HG03575 (cell line): ENCODE results near the gene ACHE.
"Not testable (repeated sequence)": the region's sequence is repeated elsewhere in the genome, so short reads cannot be mapped to it uniquely, and the experiment has no call there.

ENCODE experiments used
- ATAC-seq: cut with Tn5 transposase; IDR thresholded peaks from one replicate; pipeline ENCODE4 v1.9.1; 2021; ENCODE audit not compliant: unreplicated experiment, insufficient number of reproducible peaks, low FRiP score; ENCODE audit errors: extremely low read depth

The ACHE gene

DNA sequence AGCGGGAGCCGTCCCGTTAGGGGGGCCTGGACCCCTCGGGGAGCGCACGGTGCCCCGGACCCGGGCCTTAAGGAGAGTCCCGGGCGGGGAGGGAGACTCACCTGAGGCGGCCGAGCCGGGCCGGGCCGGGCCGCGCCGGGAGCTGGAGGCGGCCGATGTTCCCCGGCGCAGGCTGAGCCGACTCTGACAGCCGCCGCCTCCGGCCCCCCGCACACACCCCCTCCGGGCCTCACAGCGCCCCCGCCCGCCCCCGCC, at the start of gene ACHE:
TSS of gene ACHE (minus strand) at position 188 of the 255 bp plus-strand sequence. CDS start 1,656 bp downstream, outside the sequence.
- ATAC-seq: no peak

DNA sequence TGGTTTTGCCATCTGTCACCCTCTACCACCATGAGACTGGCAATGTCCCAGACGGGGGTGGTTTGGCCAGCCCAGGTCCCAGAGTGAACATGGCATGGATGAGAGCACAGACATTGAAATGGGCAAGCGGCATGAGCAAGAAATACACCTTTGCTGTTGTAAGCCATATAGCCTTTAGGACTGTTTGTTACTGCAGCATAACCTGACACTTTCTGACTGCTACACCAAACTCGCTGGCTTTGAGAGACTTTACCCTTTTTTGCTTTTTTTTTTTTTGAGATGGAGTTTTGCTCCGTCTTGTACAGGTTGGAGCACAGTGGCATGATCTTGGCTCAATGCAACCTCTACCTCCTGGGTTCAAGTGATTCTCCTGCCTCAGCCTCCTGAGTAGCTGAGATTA, 48.5 kb upstream of the ACHE start:
- ATAC-seq: no peak

DNA sequence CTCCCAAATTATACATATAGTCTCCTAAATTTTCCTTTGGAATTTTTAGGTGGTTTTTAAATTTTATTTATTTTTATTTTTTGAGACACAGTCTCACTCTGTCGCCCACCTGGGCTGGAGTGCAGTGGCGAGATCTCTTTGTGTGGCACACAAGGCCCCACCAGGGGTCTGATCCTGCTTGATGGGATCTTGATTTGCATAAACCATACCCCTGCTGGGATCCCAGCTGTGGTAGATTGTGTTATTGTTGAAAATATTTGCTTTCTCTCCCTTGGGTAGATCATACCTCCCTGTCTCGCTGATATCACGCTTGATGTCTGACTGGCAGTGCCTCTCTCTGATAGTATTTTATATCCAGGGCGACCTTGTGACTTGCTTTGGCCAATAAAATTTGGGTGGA, 48.0 kb upstream of the ACHE start:
- ATAC-seq: no peak

DNA sequence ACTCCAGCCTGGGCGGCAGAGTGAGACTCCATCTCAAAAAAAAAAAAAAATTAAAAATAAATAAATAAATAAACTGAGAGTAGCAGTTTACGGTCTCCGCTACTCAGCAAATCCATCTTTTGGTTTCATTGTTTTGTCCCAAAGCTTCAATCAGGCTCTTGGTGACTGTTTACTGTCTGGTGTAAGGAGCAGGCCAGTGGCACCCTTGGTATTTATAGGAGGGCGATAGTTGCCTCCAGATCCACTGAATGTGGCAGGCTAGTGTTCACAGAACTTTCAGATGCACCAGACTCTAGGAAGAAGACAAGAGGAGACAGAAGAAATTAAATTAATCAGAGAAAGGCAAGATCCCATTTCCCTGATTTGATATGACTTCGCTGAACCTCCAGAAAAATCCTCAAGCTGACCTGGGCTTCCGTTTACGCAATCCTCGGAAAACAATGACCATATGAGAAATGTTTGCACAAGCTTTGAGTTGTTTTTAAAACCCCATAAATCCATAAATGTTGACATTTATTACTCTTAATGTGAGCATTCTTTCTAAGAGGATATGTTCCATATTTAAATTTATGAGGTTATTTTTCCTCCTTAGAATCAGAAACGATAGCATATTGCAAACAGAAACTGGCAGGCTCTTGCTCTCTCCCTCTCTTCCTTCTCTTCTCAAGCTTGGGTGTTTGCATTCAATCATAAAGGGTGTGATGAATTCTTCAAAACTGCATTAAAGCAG, 46.5 kb upstream of the ACHE start:
- ATAC-seq: no peak

DNA sequence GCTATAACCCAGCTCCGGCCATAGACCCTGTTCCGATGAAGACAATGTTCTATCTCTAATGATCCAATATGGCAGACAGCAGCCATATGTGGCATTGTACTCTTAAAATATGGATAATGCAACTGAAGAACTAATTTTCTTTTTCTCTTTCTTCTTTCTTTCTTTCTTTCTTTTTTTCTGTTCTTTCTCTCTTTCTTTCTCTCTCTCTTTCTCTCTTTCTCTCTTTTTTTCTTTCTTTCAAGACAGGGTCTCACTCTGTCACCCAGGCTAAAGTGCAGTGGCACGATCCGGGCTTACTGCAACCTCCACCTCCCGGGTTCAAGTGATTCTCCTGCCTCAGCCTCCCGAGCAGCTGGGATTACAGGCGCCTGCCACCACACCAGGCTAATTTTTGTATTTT, 40.5 kb upstream of the ACHE start:
- ATAC-seq: not testable (repeated sequence)

DNA sequence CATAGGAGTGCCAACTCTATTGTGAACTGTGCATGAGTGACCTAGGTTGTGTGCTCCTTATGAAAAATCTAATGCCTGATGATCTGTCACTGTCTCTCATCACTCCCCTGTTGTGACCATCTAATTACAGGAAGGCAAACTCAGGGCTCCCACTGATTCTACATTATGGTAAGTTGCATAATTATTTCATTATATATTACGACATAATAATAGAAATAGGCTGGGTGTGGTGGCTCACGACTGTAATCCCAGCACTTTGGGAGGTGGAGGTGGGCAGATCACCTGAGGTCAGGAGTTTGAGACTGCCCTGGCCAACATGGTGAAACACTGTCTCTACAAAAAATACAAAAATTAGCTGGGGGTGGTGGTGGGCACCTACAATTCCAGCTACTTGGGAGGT, 39.7 kb upstream of the ACHE start:
- not testable (repeated sequence) for ATAC-seq

DNA sequence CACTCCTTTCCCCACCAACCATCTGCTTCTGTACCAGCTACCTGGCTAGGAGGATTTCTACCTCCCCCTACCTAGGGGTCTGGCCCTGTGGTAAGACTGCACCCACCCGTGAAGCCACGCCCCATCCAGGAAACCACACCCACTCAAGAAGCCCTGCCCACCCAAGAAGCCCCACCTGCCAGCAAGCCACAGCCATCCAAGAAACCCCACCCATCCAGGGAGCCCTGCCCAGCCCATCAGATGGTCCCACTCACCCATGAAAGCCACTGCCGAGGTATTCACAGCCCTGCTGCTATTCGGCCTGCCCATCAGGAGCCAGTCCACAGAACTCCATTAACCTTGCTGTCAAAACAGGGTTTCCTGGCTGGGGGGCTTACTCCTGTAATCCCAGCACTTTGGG, 38.0 kb upstream of the ACHE start:
- no peak for ATAC-seq

DNA sequence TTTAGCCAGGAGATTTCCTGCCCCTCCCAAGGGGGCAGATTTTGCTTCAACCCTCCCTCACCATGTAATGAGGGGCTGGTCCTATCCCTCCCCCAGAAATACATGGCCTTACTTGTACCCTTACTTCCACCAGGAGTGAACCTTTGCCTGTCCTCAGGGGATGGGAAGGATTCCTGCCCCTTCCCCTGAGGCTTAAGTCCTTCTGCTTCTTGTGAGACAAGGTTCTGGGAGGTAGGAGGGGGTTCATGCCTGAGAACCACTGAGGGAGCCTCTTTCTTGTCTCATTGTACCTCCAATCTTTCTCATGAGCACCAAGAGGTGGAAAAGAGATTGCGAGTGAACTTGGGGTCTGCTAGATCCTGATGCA, 34.1 kb upstream of the ACHE start:
- no peak for ATAC-seq

DNA sequence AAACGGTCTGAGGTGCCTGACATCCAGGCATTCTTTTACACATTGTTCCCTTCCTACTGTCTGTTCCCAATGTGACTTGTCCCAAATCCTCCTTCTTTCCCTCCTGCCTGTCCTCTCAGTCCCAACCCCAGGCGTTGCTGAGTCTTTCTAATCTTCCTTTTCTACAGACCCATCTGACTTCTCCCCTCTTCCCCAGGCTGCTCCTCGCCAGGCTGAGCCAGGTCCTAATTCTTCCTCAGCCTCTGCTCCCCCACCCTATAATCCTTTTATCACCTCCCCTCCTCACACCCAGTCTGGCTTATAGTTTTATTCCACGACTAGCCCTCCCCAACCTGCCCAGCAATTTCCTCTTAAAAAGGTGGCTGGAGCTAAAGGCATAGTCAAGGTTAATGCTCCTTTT, 27.9 kb upstream of the ACHE start:
- not testable (repeated sequence) for ATAC-seq

DNA sequence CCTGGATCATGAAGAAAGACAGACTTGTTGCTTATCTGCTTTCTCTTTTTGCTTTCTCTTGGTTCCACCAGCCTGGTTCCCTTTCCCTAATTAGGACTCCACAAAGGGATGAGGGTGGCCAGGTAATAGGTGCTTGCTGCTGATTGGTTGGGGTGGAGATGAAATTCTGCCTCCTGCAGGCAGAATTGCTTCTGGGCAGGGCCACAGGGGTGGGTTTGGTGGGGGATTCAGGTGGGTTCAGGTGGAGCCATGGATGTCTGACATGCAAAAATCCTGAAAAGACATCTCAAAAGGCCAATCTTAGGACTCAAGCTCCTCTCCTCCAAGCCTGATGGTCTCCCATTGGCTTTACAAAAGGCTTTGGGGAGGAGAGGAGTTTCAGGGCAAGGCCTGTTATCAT, 25.4 kb upstream of the ACHE start:
- no peak for ATAC-seq

DNA sequence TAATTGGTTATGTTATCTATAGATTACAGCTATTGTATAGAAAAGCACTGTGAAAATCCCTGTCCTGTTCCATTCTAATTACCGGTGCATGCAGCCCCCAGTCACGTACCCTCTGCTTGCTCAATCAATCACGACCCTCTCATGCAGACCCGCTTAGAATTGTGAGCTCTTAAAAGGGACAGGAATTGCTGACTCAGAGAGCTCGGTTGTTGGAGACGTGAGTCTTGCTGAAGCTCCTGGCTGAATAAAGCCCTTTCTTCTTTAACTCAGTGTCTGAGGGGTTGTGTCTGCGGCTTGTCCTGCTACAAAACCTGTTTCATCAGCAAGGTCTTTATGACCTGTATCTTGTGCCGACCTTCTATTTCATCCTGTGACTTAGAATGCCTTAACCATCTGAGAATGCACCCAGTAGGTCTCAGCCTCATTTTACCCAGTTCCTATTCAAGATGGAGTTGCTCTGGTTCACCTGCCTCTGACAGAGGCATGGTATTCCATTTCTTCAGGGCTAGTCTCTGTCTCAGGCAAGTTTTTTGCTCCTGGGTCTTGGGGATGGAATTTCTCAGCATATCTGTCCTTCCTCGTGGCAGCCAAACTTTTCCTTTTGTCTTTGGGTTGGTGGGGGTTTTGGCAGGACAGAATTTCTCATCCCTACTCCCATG, 24.2 kb upstream of the ACHE start:
- not testable (repeated sequence) for ATAC-seq

DNA sequence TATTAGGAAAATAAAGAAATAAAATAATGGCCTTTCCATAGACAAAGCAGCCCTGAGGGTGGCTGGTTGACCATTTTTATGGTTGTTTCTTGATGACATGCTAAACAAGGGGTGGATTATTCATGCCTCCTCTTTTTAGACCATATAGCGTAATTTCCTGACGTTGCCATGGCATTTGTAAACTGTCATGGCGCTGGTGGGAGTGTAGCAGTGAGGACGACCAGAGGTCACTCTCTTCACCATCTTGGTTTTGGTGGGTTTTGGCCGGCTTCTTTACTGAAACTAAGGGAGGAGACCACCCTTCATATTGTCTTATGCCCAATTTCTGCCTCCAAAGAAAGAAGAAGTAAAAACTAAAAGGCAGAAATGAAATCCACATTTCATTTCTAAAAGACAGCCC, 23.6 kb upstream of the ACHE start:
- not testable (repeated sequence) for ATAC-seq

DNA sequence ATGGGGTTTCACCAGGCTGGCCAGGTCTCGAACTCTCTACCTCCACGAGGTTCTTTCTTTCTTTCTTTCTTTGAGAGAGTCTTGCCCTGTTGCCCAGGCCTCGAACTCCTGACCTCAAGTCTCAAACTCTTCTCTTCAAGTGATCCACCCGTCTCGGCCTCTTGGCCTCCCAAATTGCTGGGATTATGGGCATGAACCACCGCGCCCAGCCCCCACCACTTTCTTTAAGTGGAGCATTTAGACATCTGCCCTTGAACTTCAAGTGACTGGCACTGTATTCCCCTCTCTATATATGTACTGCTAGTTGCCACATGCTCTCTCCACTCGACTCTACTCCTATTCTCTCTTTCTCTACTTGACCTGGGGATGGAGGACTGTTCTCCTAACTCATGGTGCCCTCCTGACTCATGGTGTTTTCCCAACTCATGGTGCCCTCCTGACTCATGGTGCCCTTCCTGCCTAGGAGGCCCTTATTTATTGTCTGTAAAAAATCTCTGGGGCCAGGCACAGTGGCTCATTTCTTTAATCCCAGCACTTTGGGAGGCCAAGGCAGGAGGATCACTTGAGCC, 19.3 kb upstream of the ACHE start:
- ATAC-seq: no peak

DNA sequence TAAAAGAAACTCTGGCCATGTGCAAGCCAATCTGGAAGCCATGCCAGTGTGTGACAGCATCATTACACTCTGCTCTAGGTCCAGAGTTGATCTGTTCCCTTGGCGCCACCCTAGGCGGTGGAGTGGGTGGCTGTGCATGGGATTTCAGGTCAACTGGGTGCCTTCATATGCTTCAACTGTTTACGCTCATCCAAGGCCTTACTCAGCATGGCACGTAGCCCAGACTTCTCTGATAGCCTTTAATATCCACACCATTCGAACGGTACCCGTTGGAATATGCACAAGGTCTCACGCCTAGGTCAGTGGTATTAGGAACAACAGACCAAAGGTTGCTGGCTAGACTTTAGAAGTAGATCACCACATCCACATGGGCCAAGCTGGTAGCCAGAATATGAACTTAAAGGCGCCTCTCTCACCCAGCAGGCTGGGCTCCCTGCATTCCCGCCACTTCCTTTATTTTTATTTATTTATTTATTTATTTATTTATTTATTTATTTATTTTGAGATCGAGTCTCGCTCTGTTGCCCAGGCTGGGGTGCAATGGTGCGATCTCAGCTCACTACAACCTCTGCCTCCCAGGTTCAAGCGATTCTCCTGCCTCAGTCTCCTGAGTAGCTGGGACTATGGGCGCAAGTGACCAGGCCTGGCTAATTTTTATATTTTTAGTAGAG, 18.7 kb upstream of the ACHE start:
- ATAC-seq: no peak

DNA sequence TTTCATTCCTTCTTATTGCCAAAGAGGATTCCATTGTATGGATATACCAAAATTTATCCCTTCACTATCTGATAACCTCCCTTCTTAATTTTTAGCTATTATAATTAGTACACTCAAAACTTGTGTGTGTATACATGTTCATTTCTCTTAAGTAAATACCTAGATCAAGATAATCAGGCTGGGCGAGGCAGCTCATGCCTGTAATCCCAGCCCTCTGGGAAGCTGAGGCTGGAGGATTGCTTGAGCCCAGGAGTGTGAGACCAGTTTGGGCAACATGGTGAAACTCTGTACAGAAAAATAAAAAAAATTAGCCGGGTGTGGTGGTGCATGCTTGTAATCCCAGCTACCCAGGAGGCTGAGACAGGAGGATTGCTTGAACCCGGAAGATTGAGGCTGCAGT, 15.8 kb upstream of the ACHE start:
- ATAC-seq: no peak

DNA sequence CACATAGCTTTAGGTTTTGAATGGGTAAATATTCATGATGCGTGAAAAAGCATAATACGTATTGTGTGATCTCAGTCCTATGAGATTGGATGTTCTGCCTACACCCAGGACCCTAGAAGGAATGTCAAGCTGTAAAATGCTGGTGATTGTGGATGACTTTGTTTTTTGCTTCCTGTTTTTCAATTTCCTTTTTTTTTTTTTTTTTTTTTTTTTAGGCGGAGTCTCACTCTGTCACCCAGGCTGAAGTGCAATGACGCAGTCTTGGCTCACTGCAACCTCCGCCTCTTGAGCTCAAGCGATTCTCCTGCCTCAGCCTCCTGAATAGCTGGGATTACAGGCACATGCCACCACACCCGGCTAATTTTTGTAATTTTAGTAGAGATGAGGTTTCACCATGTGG, 14.8 kb upstream of the ACHE start:
- ATAC-seq: not testable (repeated sequence)

DNA sequence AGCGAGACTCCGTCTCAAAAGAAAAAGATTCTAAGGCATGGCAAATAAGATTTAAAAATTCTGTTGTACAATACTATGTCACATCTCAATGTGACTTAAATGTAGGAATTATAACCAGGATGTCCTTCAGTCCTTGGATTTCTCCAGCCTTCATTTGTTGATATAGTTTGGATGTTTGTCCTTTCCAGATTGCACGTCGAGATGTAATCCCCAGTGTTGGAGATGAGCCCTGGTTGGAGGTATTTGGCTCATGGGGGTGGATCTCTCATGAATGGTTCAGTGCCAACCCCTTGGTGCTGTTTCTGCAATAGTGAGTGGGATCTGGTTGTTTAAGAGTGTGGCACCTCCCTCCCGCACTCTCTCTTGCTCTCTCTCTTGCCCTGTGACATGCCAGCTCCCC, 12.8 kb upstream of the ACHE start:
- ATAC-seq: no peak

DNA sequence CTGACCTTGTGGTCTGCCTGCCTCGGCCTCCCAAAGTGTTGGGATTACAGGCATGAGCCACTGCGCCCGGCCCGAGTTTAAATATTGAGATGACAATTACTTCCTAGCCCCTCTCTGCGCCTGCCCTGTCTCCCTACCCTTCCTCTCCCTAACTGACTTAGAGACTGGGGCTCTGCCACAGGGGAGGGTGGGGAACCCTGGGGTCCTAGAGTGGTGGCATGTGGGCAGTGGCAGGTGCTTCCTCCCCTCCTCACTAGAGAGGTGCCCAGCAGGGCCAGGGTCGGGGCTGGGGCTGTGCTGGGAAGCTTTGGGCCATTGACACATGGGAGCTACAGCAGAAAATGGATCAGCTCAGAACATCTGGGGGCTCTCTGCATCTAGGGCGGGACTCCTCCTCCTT, 7.0 kb upstream of the ACHE start:
- no peak for ATAC-seq

DNA sequence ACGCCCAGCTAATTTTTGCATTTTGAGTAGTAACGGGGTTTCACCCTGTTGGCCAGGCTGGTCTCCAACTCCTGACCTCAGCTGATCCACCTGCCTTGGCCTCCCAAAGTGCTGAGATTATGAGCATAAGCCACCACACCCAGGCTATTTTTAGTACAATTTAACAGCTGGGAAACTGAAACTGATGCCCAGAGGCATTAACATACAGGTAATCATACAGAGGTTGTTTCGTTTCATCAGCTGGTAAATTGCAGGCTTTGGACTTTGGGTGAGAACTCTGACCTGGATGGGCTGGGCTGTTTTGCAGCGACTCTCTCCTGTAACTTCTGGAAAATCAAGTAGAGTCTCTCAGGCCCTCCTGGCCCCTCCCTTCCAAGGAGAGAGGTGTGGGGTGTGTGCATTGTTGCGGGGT, 6.2 kb upstream of the ACHE start:
- ATAC-seq: no peak

DNA sequence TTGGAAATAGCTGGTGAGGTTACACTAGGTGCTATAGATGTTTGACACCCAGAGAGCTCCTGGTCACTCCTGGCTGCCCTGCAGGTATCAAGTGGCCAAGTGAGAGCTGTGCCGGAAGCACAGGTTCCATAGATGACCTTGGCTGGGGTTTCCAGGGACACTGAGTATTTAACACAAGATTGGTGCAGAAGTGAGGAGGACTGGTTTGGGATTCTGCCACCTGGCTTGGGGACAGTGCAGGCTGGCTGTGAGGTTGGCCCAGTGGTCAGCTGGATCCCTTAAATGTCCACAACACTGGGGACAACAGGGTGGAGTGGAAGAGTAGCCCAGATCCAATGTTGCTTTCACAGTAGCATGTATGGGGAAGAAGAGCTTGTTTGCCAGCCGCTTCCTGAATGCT, 5.3 kb upstream of the ACHE start:
- no peak for ATAC-seq
